Panc1 (cell line): ENCODE data around the gene MYRIP. TPM values are rescaled to one million over a fixed set of nuclear protein-coding genes. Genes with fewer than 3 reads are reported as not detected.

Source experiments
- ATAC-seq: fragments of 200-7000 bp; cut with Tn5 transposase; 2 replicates; pipeline ENCODE4 v1.9.1; 2020; ENCODE audit warnings: mild to moderate bottlenecking, moderate library complexity
- BruUV-seq: library from RNA; stranded (reverse); fragments of 400-500 nt; replicated peaks from 2 replicates; lab custom pipeline; 2021; lab: Mats Ljungman, UMichigan
- CTCF ChIA-PET: fragments of 300-600 bp; sonication (Branson Sonifier 250); formaldehyde crosslinking; loops from one replicate; lab custom pipeline; 2022; ENCODE audit warnings: antibody characterized with exemption; lab: Charles Lee
- POLR2A ChIA-PET: fragments of 300-600 bp; sonication (Branson Sonifier 250); formaldehyde crosslinking; loops from one replicate; lab custom pipeline; 2022; ENCODE audit warnings: antibody characterized with exemption; lab: Charles Lee
- DNase-seq: peaks from one replicate; pipeline ENCODE4 v3.0.0-alpha.2; 2010; ENCODE audit warnings: low read depth, low spot score
- H3K27ac ChIP-seq: 2 replicates; pipeline ENCODE4 v1.5.1; 2011; ENCODE audit warnings: mild to moderate bottlenecking, low read length, inconsistent platforms
- H3K27me3 ChIP-seq: fragments of 200-500 bp; sonication (Bioruptor generic); 2 replicates; pipeline ENCODE4 v1.6.0; 2014; ENCODE audit warnings: low read length, inconsistent platforms; ENCODE audit not compliant: control insufficient read depth, insufficient read depth
- H3K36me3 ChIP-seq: fragments of 200-500 bp; sonication (Bioruptor generic); 2 replicates; pipeline ENCODE4 v1.5.1; 2014; ENCODE audit warnings: inconsistent platforms, mild to moderate bottlenecking, low read length, moderate library complexity; ENCODE audit not compliant: control insufficient read depth, insufficient read depth
- H3K4me1 ChIP-seq: 2 replicates; pipeline ENCODE4 v1.5.1; 2011; ENCODE audit warnings: inconsistent platforms, mild to moderate bottlenecking, low read length, moderate library complexity; ENCODE audit not compliant: control insufficient read depth, insufficient read depth
- H3K4me3 ChIP-seq, 2 experiments: 2 replicates each; pipeline ENCODE4 v1.5.1; 2011 to 2012; ENCODE audit warnings: low read depth in 2 of 2, low read length in 2 of 2, mild to moderate bottlenecking in 2 of 2, inconsistent platforms in 1 of 2, moderate library complexity in 1 of 2
- H3K9me3 ChIP-seq: fragments of 200-500 bp; sonication (Bioruptor generic); 2 replicates; pipeline ENCODE4 v1.5.1; 2014; ENCODE audit warnings: low read depth, mild to moderate bottlenecking, inconsistent platforms, low read length, moderate library complexity; ENCODE audit not compliant: control insufficient read depth, insufficient read depth
- CTCF ChIP-seq: fragments of 450-650 bp; IDR thresholded peaks from 2 replicates; pipeline ENCODE4 v1.5.1; 2017; ENCODE audit warnings: mild to moderate bottlenecking
- POLR2AphosphoS5 ChIP-seq: IDR thresholded peaks from 2 replicates; pipeline ENCODE4 v1.6.1; 2012; ENCODE audit warnings: mild to moderate bottlenecking, low read depth, low read length, moderate library complexity
- REST ChIP-seq, 2 experiments: IDR thresholded peaks; 2 replicates each; pipeline ENCODE4 v1.6.1; 2011 to 2012; ENCODE audit warnings: low read depth in 2 of 2, control low read depth in 1 of 2, low read length in 1 of 2, mild to moderate bottlenecking in 1 of 2, moderate library complexity in 1 of 2; ENCODE audit not compliant: insufficient read depth in 1 of 2
- SIN3A ChIP-seq: IDR thresholded peaks from 2 replicates; pipeline ENCODE4 v1.6.1; 2012; ENCODE audit warnings: low read depth, mild to moderate bottlenecking, low read length, moderate library complexity, borderline replicate concordance; ENCODE audit not compliant: insufficient read depth
- TCF7L2 ChIP-seq: IDR thresholded peaks from 2 replicates; pipeline ENCODE4 v1.6.1; 2011; ENCODE audit warnings: mild to moderate bottlenecking, low read depth, low read length, inconsistent platforms
- in situ Hi-C: cut with HindIII; loops from 2 replicates; pipeline ENCODE4 v1.10.0; 2016; ENCODE audit warnings: low sequenced_read_pairs, low pct_unique_long_range_greater_than_20kb
- intact Hi-C: fragments of 100-400 bp; cut with micrococcal nuclease; formaldehyde crosslinking; loops from one replicate; pipeline ENCODE4 v1.10.0; 2022; ENCODE audit not compliant: unreplicated experiment
- total RNA-seq: library from RNA; stranded (reverse); gene quantifications from one replicate; pipeline ENCODE4 v1.2.1, GENCODE V29; 2021; ENCODE audit not compliant: unreplicated experiment

The MYRIP gene
- total RNA-seq, 1 experiment from 2014 or later = 0.59 TPM

GRCh38 chr3:39970982-39971381 lies 161.6 kb downstream of the MYRIP start:
- intact Hi-C loops (no loop called here), in situ Hi-C loops (no loop called here)
- Histone ChIP-seq H3K4me1 (no peaks in the 10 kb centered on the region), H3K36me3 (no peaks in the 10 kb centered on the region), H3K27ac (no peak overlapping the region), H3K4me3 (no peak overlapping the region), H3K27me3 (no peaks in the 10 kb centered on the region), H3K9me3 (no peaks in the 10 kb centered on the region)
- POLR2A ChIA-PET = no interaction called here
- CTCF ChIA-PET = no interaction called here
- TF ChIP-seq TCF7L2 (no peak), REST (IDR thresholded peaks at IDR 0.05; ENCODE audit: insufficient read depth in 1 of 2, low read depth in 2 of 2, low read length in 1 of 2) (no peak), SIN3A (no peak), POLR2AphosphoS5 (no peak)
- DNase-seq = no peak
- no peak for ATAC-seq
- no TSS peak for BruUV-seq

GRCh38 chr3:39971559-39972031 lies 162.2 kb downstream of the MYRIP start:
- Histone ChIP-seq H3K27ac (no peak overlapping the region), H3K9me3 (no peaks in the 10 kb centered on the region), H3K4me1 (no peaks in the 10 kb centered on the region), H3K27me3 (no peaks in the 10 kb centered on the region), H3K36me3 (no peaks in the 10 kb centered on the region), H3K4me3 (no peak overlapping the region)
- TF ChIP-seq TCF7L2 (no peak), CTCF (no peak), POLR2AphosphoS5 (no peak), SIN3A (no peak), REST (IDR thresholded peaks at IDR 0.05; ENCODE audit: insufficient read depth in 1 of 2, low read depth in 2 of 2, low read length in 1 of 2) (no peak)
- POLR2A ChIA-PET = no interaction called here
- BruUV-seq = no TSS peak
- intact Hi-C loops (no loop called here), in situ Hi-C loops (no loop called here)
- CTCF ChIA-PET = no interaction called here
- DNase-seq (no peak), ATAC-seq (no peak)
